ENCODE results near the gene AGMO. TPM values are rescaled to one million over a fixed set of nuclear protein-coding genes. Genes with fewer than 3 reads are reported as not detected.

Gene AGMO
- polyA plus RNA-seq, 1 donor from 2014 or later = not detected

- H3K4me3 Mint-ChIP-seq = no peak overlapping the region
- H3K4me1 Mint-ChIP-seq = no peaks in the 10 kb centered on the region
- no peaks in the 10 kb centered on the region for H3K27me3 Mint-ChIP-seq
- no peaks in the 10 kb centered on the region for H3K36me3 Mint-ChIP-seq
- H3K9me3 Mint-ChIP-seq = peaks cover 0 to 2% (median 0%) of the 10 kb centered on the region in 3 donors
- no peak overlapping the region for H3K27ac Mint-ChIP-seq
Measured at GRCh38 chr7:15430191-15430590, 131.6 kb downstream of the AGMO start.

- H3K9me3 Mint-ChIP-seq = peaks cover 6 to 15% (median 8%) of the 10 kb centered on the region in 3 donors
- no peak overlapping the region for H3K27ac Mint-ChIP-seq
- no peaks in the 10 kb centered on the region for H3K36me3 Mint-ChIP-seq
- H3K4me3 Mint-ChIP-seq = no peak overlapping the region
- no peaks in the 10 kb centered on the region for H3K4me1 Mint-ChIP-seq
- H3K27me3 Mint-ChIP-seq = no peaks in the 10 kb centered on the region
Measured at GRCh38 chr7:15424468-15424867, 137.3 kb downstream of the AGMO start.

GRCh38 chr7:15419596-15419995 lies 142.2 kb downstream of the AGMO start:
- Mint-ChIP-seq H3K27ac (no peak overlapping the region), H3K9me3 (peaks cover 4 to 15% (median 10%) of the 10 kb centered on the region in 3 donors), H3K36me3 (no peaks in the 10 kb centered on the region), H3K27me3 (no peaks in the 10 kb centered on the region), H3K4me3 (no peak overlapping the region), H3K4me1 (peaks cover 0 to 2% (median 0%) of the 10 kb centered on the region in 3 donors)

- Mint-ChIP-seq H3K27ac (no peak overlapping the region), H3K4me1 (peaks cover 0 to 2% (median 0%) of the 10 kb centered on the region in 3 donors), H3K27me3 (no peaks in the 10 kb centered on the region), H3K9me3 (peaks cover 6 to 15% (median 10%) of the 10 kb centered on the region in 3 donors), H3K4me3 (no peak overlapping the region), H3K36me3 (no peaks in the 10 kb centered on the region)
Measured at GRCh38 chr7:15418264-15418663, 143.6 kb downstream of the AGMO start.

- Mint-ChIP-seq H3K27ac (no peak overlapping the region), H3K36me3 (no peaks in the 10 kb centered on the region), H3K4me3 (no peak overlapping the region), H3K4me1 (peaks cover 0 to 2% (median 0%) of the 10 kb centered on the region in 3 donors), H3K27me3 (no peaks in the 10 kb centered on the region), H3K9me3 (peaks cover 5 to 15% (median 9%) of the 10 kb centered on the region in 3 donors)
Measured at GRCh38 chr7:15417341-15417988, 144.3 kb downstream of the AGMO start.

- no peaks in the 10 kb centered on the region for H3K27me3 Mint-ChIP-seq
- H3K4me3 Mint-ChIP-seq = no peak overlapping the region
- H3K4me1 Mint-ChIP-seq = no peaks in the 10 kb centered on the region
- H3K9me3 Mint-ChIP-seq = peaks cover 2 to 7% (median 3%) of the 10 kb centered on the region in 3 donors
- H3K36me3 Mint-ChIP-seq = no peaks in the 10 kb centered on the region
- no peak overlapping the region for H3K27ac Mint-ChIP-seq
Measured at GRCh38 chr7:15411019-15411418, 150.8 kb downstream of the AGMO start.

- no peaks in the 10 kb centered on the region for H3K4me1 Mint-ChIP-seq
- H3K27me3 Mint-ChIP-seq = no peaks in the 10 kb centered on the region
- peaks cover 0 to 8% (median 0%) of the 10 kb centered on the region in 3 donors for H3K9me3 Mint-ChIP-seq
- H3K27ac Mint-ChIP-seq = no peak overlapping the region
- H3K36me3 Mint-ChIP-seq = no peaks in the 10 kb centered on the region
- H3K4me3 Mint-ChIP-seq = no peak overlapping the region
Measured at GRCh38 chr7:15407910-15408309, 153.9 kb downstream of the AGMO start.

- Mint-ChIP-seq H3K27me3 (no peaks in the 10 kb centered on the region), H3K4me1 (no peaks in the 10 kb centered on the region), H3K36me3 (no peaks in the 10 kb centered on the region), H3K27ac (no peak overlapping the region), H3K4me3 (no peak overlapping the region), H3K9me3 (peaks cover 0 to 4% (median 0%) of the 10 kb centered on the region in 3 donors)
Measured at GRCh38 chr7:15403751-15404150, 158.1 kb downstream of the AGMO start.

- Mint-ChIP-seq H3K4me1 (no peaks in the 10 kb centered on the region), H3K27ac (no peak overlapping the region), H3K4me3 (no peak overlapping the region), H3K36me3 (no peaks in the 10 kb centered on the region), H3K9me3 (peaks cover 0 to 4% (median 0%) of the 10 kb centered on the region in 3 donors), H3K27me3 (no peaks in the 10 kb centered on the region)
Measured at GRCh38 chr7:15403315-15403714, 158.5 kb downstream of the AGMO start.

GRCh38 chr7:15402436-15403136 lies 159.2 kb downstream of the AGMO start:
- Mint-ChIP-seq H3K27me3 (no peaks in the 10 kb centered on the region), H3K4me3 (no peak overlapping the region), H3K36me3 (no peaks in the 10 kb centered on the region), H3K27ac (peak overlapping the region in 1 of 3 donors; percentile 29), H3K4me1 (no peaks in the 10 kb centered on the region), H3K9me3 (peaks cover 0 to 4% (median 0%) of the 10 kb centered on the region in 3 donors)

GRCh38 chr7:15400440-15400839 lies 161.4 kb downstream of the AGMO start:
- H3K4me1 Mint-ChIP-seq = no peaks in the 10 kb centered on the region
- peaks cover 2 to 4% (median 3%) of the 10 kb centered on the region in 3 donors for H3K9me3 Mint-ChIP-seq
- H3K27ac Mint-ChIP-seq = no peak overlapping the region
- no peaks in the 10 kb centered on the region for H3K36me3 Mint-ChIP-seq
- no peaks in the 10 kb centered on the region for H3K27me3 Mint-ChIP-seq
- no peak overlapping the region for H3K4me3 Mint-ChIP-seq

- H3K4me1 Mint-ChIP-seq = no peaks in the 10 kb centered on the region
- H3K27ac Mint-ChIP-seq = no peak overlapping the region
- peaks cover 0 to 3% (median 2%) of the 10 kb centered on the region in 3 donors for H3K9me3 Mint-ChIP-seq
Measured at GRCh38 chr7:15399441-15399840, 162.4 kb downstream of the AGMO start.

GRCh38 chr7:15397922-15398760 lies 163.7 kb downstream of the AGMO start:
- H3K9me3 Mint-ChIP-seq = peaks cover 0 to 3% (median 2%) of the 10 kb centered on the region in 3 donors
- H3K27me3 Mint-ChIP-seq = no peaks in the 10 kb centered on the region
- H3K4me1 Mint-ChIP-seq = no peaks in the 10 kb centered on the region
- H3K27ac Mint-ChIP-seq = peak overlapping the region in 1 of 3 donors; percentile 62
- no peak overlapping the region for H3K4me3 Mint-ChIP-seq
- no peaks in the 10 kb centered on the region for H3K36me3 Mint-ChIP-seq

More at GRCh38 chr7:15399441-15399840, 162.4 kb downstream of the AGMO start:
- Mint-ChIP-seq H3K27me3 (no peaks in the 10 kb centered on the region), H3K36me3 (no peaks in the 10 kb centered on the region), H3K4me3 (no peak overlapping the region)

GRCh38 chr7:15397159-15397550 lies 164.7 kb downstream of the AGMO start:
- Mint-ChIP-seq H3K36me3 (no peaks in the 10 kb centered on the region), H3K9me3 (peaks cover 0 to 3% (median 2%) of the 10 kb centered on the region in 3 donors), H3K27me3 (no peaks in the 10 kb centered on the region), H3K27ac (no peak overlapping the region), H3K4me3 (no peak overlapping the region), H3K4me1 (no peaks in the 10 kb centered on the region)
